PC-3 (cell line): ENCODE results near the gene ARHGAP24.

ENCODE experiments used
- CTCF ChIP-seq: fragments of 300-600 bp; sonication (generic); conservative IDR thresholded peaks from 2 replicates; pipeline ENCODE4 v1.5.1; 2017; ENCODE audit warnings: antibody characterized with exemption, low read depth, mild to moderate bottlenecking, low read length
- EZH2 ChIP-seq: fragments of 300-600 bp; sonication (generic); IDR thresholded peaks from one replicate; pipeline ENCODE4 v1.6.1; 2017; ENCODE audit warnings: antibody characterized with exemption, mild to moderate bottlenecking, low read length; ENCODE audit not compliant: unreplicated experiment
- EZH2phosphoT487 ChIP-seq: fragments of 300-600 bp; sonication (generic); IDR thresholded peaks from 2 replicates; pipeline ENCODE4 v1.6.1; 2018; ENCODE audit warnings: mild to moderate bottlenecking, antibody characterized with exemption, low read length, borderline replicate concordance

- TF ChIP-seq EZH2 (no peak), CTCF (no peak), EZH2phosphoT487 (no peak)
Observed at GRCh38 chr4:85966373-85966772, 491.4 kb downstream of the ARHGAP24 start.
